HT1080 (cell line): ENCODE data around the gene DBT. TPM values are rescaled to one million over a fixed set of nuclear protein-coding genes. Genes with fewer than 3 reads are reported as not detected.

Source experiments
- DNase-seq: peaks from one replicate; pipeline ENCODE4 v3.0.0-alpha.2; 2015; ENCODE audit warnings: low read depth
- small RNA-seq: library from RNA; depleted of rRNA; stranded (forward); fragments of <200 nt; gene quantifications from one replicate; pipeline ENCODE3, GENCODE V24; 2014
- total RNA-seq: library from RNA; depleted of rRNA; stranded (reverse); fragments of >200 nt; shearing (Covaris generic); gene quantifications from 2 replicates; pipeline ENCODE4 v1.2.3, GENCODE V29; 2014; rRNA removed

DBT gene
- total RNA-seq, 1 experiment from 2014 or later, result 2.8 TPM

DNA sequence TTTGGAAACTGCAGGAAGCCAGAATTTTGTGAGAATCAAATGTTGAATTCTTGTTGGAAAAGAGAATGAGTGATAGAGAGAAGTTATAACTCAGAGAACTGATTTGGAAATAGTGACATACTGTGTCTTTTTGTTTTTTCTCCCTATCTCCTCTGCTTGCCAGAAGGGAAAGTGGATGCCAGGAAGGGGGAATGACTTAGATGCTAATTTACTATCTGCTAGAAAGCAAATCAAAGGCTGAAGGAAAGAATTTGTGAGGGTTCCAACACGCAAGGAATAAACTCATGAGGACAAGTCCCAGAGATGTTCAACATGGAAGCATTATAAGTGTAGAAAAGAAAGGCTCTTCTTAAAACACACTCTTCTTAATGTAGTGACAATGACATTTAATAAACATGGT lies 51.0 kb downstream of the DBT start:
- no peak for DNase-seq

DNA sequence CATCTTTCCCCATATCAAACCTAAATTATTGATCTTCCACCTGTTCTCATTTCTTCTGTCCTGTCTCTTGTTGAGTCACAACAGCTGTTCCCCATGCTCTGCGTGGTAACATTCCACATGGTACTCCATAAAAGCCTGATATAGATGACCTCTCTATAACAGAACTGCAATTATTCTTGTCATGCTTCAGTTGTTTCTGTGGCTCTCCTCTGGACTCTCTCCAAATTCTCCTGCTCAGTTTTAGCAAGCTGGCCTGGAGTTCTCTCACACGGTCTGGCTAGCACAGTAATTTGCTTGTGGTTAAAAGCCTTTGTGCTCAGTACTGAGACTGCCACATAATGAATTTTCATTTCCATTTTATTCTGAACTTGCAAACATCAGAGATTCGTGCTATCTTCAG lies 61.0 kb downstream of the DBT start:
- DNase-seq, result peak; percentile 10

DNA sequence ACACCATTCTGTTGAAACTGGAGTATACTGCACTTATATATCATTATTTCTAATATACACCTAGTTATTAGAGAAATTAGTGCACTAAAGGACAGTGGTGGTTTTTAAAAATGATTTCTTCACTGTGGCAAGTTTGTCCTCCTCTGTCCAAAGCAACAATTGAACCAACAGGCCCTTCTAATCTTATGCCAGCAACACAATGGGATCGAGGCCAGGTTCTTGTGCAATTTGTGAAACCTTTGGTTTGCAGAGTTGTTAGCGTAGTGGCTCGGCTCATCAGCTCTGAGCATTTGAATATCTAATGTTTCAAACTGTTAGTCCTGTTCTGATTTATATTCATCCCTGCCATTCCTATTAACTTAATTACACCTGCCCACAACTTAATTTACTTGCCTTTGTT lies 61.7 kb downstream of the DBT start:
- DNase-seq, result no peak

DNA sequence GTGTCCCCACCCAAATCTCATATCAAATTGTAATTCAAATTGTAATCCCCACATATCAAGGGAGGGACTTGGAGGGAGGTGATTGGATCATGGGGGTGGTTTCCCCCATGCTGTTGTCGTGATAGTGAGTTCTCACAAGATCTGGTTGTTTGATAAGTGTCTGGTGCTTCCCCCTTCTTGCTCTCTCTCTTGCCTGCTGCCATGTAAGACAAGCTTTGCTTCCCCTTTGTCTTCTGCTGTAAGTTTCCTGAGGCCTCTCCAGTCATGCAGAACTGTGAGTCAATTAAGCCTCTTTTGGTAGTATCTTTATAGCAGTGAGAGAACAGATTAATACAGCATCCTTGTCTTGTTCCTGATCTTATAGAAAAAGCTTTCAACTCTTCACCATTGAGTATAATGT lies 65.1 kb downstream of the DBT start:
- DNase-seq, result no peak

DNA sequence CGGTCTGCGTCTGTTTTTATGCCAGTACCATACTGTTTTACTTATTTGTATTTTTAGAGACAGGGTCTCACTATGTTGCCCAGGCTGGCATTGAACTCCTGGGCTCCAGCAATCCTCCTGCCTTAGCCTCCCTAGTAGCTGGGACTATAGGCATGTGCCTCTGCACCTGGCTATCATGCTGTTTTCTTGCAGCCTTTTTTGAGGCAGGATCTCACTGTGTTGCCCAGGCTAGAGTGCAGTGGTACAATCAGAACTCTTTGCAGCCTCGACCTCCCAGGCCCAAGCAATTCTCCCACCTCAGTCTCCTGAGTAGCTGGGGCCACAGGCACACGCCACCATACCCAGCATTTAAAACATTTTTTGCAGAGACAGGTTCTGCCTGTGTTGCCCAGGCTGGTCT lies 66.3 kb downstream of the DBT start:
- no peak for DNase-seq

DNA sequence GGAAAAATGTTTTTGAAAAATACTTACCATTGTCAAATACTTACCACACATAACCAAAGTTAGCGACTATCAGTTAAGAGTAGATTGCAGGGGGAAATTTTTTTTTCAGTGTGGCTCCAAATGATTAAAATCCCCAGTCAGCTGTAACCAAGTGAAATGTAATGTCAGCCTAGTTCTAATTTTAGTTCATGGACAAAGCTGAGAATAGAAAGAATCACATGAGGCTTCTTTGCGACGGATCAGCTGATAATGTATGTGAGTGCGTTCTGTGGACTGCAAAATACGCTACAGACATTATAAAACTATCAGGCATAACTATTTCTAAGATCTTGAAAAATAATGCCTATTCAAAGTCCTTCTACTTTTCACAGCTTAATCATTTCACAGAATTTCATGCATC lies 71.5 kb downstream of the DBT start, which contains the start of gene LRRC39:
Gene LRRC39 (minus strand): TSS at position 166 of the 400 bp plus-strand sequence. CDS start 9,740 bp downstream, outside the sequence.
- no peak for DNase-seq

DNA sequence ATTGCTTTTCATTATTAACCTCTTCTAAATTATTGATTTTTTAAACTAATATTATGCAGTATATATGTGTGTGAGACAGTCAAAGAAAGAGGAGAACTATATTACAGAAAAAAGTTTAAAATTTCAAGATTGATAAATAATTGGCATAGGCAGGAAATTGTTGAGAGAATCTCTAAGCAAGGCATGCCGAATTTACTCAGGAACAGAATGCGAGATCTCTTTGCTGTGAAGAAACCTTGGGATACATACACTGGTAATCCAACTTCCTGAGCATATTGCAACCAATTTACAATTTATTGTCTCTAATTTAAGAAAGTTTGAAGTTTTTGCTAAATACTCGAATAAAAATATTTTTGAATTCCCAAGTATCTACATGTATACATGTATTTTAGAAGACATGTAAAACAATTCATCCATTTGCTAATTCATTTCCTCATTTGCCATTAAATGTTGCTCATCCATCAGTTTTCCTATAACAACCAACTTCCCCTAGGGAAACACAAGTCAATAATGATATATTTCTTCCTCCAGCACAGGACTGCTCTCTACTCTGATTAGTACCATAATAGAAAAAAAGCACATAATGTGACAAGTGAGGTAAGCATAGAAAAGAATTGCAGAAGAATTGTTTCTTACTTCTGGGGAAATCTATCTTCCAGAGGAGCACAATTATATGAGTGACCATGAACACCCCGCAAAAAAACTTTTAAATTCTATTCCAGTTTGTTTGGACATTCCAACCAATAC lies 72.2 kb downstream of the DBT start:
- DNase-seq, result no peak

DNA sequence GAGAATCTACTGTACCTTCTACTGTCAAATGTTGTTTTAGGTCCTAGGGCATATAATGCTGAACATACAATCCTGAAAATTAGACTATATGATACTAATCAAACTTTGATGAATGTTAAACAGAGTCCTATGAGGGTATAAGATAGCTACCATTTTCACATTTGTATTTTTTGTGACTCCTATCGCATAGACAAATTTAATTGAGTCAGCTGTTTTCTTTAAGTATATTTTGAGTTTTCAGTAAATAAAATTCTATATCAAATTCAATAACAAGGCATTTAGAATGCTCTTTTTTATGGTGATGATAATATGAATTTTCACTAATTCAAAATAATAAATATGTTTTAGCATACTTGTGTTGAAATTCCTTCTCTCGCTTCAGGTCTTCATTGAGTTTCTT lies 81.6 kb downstream of the DBT start:
- no peak for DNase-seq

DNA sequence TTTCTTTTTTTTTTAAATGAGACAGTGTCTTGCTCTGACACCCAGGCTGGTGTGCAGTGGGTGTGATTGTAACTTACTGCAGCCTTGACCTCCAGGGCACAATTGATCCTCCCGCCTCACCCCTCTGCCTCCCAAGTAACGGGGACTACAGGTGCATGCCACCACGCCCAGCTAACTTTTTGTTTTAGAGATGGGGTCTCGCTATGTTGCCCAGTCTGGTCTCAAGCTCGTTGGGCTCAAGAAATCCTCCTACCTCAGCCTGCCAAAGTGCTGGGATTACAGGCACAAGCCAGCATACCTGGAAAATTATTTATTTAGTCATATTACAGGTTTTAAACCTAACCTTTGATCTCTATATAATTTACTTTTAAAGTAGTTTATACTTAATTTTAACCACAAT lies 84.9 kb downstream of the DBT start:
- DNase-seq, result no peak

DNA sequence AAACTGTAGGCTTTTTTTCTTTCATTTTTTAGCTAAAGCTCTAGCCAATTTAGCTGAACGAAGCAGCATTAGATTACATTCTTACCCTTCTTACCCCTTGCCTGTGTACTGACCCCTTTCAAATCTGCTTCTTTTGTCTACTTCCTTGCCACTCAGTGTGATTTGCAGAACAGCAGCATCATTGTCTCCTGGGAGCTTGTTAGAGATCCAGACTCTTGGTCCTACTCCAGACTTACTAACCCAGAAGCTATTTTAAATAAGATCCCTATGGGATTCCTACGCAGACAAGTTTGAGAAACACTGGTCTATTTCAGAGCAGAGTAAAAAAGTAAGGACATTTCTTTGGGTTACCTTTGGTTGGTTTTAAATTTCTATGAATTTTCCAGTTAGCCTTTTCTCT lies 85.4 kb downstream of the DBT start:
- no peak for DNase-seq

DNA sequence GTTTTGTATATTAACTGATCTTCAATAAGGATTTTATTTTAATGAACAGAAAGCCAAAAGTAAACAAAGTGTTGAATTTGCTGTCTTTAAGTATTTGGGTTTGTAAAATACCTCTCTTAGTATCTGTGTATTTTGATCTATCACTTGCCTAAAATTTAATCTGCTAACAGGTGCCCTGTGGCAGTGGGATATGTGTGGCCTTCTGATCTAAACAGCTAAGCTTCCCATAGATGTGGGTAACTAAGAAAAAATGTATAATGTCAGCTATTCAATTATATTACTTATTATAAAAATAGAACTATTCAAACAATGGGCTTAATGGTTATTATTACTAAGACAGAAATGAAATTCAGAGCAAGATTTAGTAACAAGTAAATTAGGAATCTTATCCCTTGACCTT lies 86.8 kb downstream of the DBT start:
- DNase-seq, result no peak

DNA sequence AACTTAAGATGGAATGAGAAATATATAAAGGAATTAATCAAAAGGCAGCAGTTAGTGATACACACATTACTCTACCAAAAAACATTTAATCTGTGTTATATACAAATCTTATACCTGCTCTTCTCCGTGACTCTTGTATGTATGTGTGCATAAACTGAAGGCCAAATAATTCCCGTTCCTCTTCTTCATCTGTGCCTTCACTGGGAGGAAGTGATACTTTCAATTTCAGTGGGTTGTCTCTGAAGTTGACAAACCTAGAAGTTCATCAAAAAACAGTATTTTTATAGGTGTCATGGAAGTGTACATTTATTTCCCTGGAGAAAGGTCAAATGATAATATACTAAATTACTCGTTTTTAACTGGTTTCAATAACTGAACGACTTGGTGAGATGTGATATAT lies 97.4 kb downstream of the DBT start:
- DNase-seq, result no peak

DNA sequence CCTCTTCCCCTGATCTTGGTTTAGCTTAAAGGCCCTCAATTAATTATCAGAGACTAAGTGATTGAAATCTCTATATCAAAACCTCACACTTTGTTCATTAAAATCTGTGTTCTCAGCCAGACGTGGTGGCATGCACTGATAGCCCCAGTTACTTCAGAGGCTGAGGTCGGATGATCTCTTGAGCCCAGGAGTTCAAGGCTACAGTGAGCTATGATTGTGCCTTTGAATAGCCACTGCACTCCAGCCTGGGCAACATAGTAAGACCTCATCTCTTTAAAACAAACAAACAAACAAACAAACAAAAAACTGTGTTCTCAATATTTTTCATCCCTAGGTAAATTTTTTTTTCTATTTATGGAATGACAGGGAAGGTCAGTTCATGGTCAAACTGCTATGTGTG lies 98.0 kb downstream of the DBT start:
- no peak for DNase-seq

DNA sequence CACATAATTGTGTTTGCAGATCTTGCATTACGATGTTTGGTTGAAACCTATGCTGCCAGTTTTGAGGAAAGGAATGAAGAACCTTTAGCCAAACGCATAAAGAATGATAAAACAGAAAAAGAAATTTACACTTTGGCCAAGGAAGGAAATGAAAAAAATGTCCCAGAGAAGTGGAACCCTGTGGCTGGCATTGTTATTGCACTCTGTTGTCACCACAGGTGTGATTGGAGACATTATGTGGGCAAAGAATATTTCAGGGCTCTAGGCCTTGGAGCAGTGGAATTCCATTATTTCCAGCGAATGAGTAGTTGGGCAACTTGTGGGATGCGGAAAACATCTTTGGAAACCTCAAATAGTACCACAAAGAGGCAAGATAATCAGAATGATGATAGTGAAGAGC lies 101.8 kb downstream of the DBT start:
- DNase-seq, result no peak

DNA sequence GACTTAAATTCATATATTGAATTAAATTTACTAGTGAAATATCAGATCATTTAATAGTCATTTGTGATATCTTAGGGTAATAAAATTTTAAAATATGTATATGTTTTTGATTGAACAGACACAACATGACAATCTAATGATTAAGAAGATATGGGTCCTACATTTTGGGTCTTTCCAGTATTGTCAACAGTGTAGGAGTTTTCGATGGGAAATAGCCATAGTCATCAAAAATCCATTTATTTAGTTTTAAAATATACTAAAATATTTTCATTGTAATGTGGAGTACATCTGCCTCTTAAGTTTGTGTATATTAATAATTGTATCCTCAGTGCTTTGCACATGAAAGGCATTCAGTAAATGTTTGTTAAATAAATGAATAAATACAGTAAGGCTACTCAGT lies 102.7 kb downstream of the DBT start:
- DNase-seq, result no peak

DNA sequence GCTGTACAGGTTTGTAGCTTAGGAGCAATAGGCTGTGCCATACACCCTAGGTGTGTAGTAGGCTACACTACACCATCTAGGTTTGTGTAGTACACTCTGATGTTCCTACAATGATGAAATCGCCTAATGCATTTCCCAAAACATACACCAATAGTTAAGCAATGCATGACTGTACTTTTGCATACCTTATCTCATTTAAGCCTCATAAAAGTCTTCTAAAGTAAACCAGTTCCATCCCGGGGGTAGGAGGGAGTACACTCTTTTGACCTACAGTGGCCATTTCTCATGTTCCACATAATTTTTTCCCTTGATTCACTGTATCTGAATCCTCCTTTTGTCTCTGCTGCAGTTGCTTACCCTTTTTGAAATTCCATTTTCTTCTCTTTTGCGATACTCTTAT lies 104.5 kb downstream of the DBT start:
- DNase-seq, result no peak

DNA sequence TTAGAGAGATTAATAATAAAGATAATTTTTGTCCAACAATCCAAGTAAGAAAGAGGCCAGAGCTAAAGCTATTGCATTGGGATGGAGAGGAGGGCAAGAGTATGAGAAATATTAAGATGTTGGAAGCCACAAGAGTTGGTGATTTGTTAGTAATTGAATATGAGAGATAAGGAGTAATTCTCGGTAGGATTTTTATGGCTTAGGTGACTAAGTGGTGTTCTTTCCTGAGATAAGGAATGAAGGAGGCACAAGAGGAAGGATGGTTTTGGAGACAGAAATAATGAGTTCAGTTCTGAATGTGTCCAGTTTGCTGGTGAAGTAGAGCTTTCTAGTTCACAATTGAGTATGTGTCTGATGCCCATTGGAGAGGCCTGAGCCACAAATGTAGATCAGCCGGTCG lies 107.3 kb downstream of the DBT start:
- DNase-seq, result no peak

DNA sequence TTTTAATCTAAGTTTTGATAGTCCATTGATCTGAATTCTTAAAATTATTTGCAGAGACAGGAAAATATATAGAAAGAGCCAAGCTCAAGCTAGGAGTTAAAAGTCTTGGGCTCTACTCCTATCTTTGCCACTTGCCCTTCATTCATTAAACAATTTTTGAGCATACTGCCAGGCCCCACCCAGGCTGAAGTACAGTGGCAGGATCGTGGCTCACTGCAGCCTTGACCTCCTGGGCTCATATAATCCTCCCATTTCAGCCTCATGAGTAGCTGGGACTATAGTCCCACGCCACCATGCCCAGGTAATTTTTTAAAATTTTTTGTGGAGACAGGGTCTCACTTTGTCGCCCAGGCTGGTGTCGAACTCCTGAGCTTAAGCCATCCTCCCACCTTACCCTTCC lies 108.4 kb downstream of the DBT start:
- DNase-seq, result no peak

DNA sequence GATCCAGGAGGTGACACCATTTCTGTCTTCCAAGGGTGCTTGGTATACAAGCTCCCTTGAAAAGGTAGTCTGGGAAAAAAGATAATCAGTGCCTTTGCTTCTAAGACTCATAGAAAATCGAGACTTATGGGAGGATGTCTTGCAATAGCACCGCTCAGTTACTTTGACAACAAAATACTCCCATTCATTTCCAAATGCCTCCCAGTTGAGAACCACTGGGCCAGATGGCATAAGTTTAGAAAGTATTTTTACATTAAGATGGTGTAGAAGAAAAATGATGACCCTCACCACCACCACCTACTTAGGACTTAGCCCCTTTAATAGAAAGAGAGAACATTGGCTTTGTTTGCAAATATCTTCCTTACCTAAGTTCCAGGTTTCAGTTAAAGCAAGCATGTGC lies 112.0 kb downstream of the DBT start:
- no peak for DNase-seq

Small RNA genes lying within 50 kb of the gene (small RNA-seq; reads per million reads assigned to genes)
- not detected for gene AL445928.1
- not detected for gene MIR553
- not detected for gene RPL23AP90

Other genes with a start within 250 kb of the DBT start
- 11.1 and 12.1 TPM in 2 replicates for gene SASS6, start 116.9 kb downstream of the DBT start, total RNA-seq
- 13.2 and 23.2 TPM in 2 replicates for gene TRMT13, start 116.7 kb downstream of the DBT start, total RNA-seq
- gene LRRC39, start 71.6 kb downstream of the DBT start, total RNA-seq, result not detected in 2 replicates
- gene RTCA, start 16.4 kb upstream of the DBT start, total RNA-seq, result 31.1 and 37.9 TPM in 2 replicates
- 1.8 and 2.4 TPM in 2 replicates for gene CDC14A, start 102.7 kb upstream of the DBT start, total RNA-seq